Upper lobe of right lung (tissue), 1 donor: ENCODE measurements around the gene ATF7. TPM values are rescaled to one million over a fixed set of nuclear protein-coding genes. Genes with fewer than 3 reads are reported as not detected.
"Not testable (repeated sequence)": the region's sequence is repeated elsewhere in the genome, so short reads cannot be mapped to it uniquely, and the experiment has no call there.

Source experiments
- ATAC-seq: fragments of 200-7000 bp; cut with Tn5 transposase; one replicate; pipeline ENCODE4 v1.9.1; 2020; ENCODE audit warnings: mild to moderate bottlenecking, moderate library complexity
- DNase-seq: peaks from one replicate; pipeline ENCODE4 v3.0.0-alpha.2; 2020
- H3K27ac ChIP-seq: fragments of 200-600 bp; one replicate; pipeline ENCODE4 v1.8.0; 2022
- H3K27me3 ChIP-seq: fragments of 200-600 bp; one replicate; pipeline ENCODE4 v1.8.0; 2022; ENCODE audit warnings: mild to moderate bottlenecking
- H3K36me3 ChIP-seq: fragments of 200-600 bp; one replicate; pipeline ENCODE4 v1.8.0; 2022
- H3K4me1 ChIP-seq: fragments of 200-600 bp; one replicate; pipeline ENCODE4 v1.8.0; 2022
- H3K4me3 ChIP-seq: fragments of 200-600 bp; one replicate; pipeline ENCODE4 v1.8.0; 2022; ENCODE audit warnings: mild to moderate bottlenecking
- H3K9me3 ChIP-seq: fragments of 200-600 bp; one replicate; pipeline ENCODE4 v1.8.0; 2022
- CTCF ChIP-seq: fragments of 200-600 bp; IDR thresholded peaks from one replicate; pipeline ENCODE4 v1.8.0; 2022; ENCODE audit warnings: antibody characterized with exemption
- intact Hi-C: fragments of 100-400 bp; cut with DNase I; formaldehyde crosslinking; loops from one replicate; pipeline ENCODE4 v1.11.0; 2022
- total RNA-seq: library from RNA; stranded (reverse); fragmentation: NEBNext Ultra II Directional; extraction: Animal tissue kit (Norgen Biotek cat#: 25700); gene quantifications from one replicate; pipeline ENCODE4 v1.2.1, GENCODE V29; 2021
- donor health status: DM: no; HTN: yes; CAD: no; lungs with severe emphysema.

ATF7 gene
- total RNA-seq, 1 donor from 2014 or later, result 54.0 TPM

- H3K4me3 ChIP-seq, result no peak overlapping the region
- H3K27me3 ChIP-seq, result no peaks in the 10 kb centered on the region
- DNase-seq (no peak), ATAC-seq (no peak)
- intact Hi-C loops, result no loop called here
- H3K27ac ChIP-seq, result no peak overlapping the region
- TF ChIP-seq CTCF, result no peak
- peaks cover 6% of the 10 kb centered on the region for H3K4me1 ChIP-seq
- no peaks in the 10 kb centered on the region for H3K9me3 ChIP-seq
- no peaks in the 10 kb centered on the region for H3K36me3 ChIP-seq
These were observed 27.4 kb upstream of the ATF7 start for GRCh38 chr12:53653595-53653994.

- Histone ChIP-seq H3K4me1 (no peaks in the 10 kb centered on the region), H3K27me3 (no peaks in the 10 kb centered on the region), H3K9me3 (no peaks in the 10 kb centered on the region), H3K27ac (no peak overlapping the region), H3K36me3 (no peaks in the 10 kb centered on the region), H3K4me3 (no peak overlapping the region)
- no peak for TF ChIP-seq CTCF
- no peak for ATAC-seq
- intact Hi-C loops, result no loop called here
- no peak for DNase-seq
These were observed 26.2 kb upstream of the ATF7 start for GRCh38 chr12:53652366-53652765.

GRCh38 chr12:53651737-53652136 is 25.6 kb upstream of the ATF7 start:
- H3K36me3 ChIP-seq, result no peaks in the 10 kb centered on the region
- DNase-seq (no peak), ATAC-seq (no peak)
- no peak for TF ChIP-seq CTCF
- no peak overlapping the region for H3K4me3 ChIP-seq
- no peaks in the 10 kb centered on the region for H3K27me3 ChIP-seq
- H3K9me3 ChIP-seq, result no peaks in the 10 kb centered on the region
- no peaks in the 10 kb centered on the region for H3K4me1 ChIP-seq
- intact Hi-C loops, result no loop called here
- no peak overlapping the region for H3K27ac ChIP-seq

- H3K4me1 ChIP-seq, ATAC-seq, DNase-seq, H3K4me3 ChIP-seq, H3K27ac ChIP-seq, intact Hi-C loops, H3K36me3 ChIP-seq, H3K27me3 ChIP-seq, H3K9me3 ChIP-seq: not testable (repeated sequence)
These were observed 20.1 kb upstream of the ATF7 start for GRCh38 chr12:53646300-53646699.

GRCh38 chr12:53645165-53645564 is 19.0 kb upstream of the ATF7 start:
- H3K9me3 ChIP-seq, result no peaks in the 10 kb centered on the region
- no peaks in the 10 kb centered on the region for H3K4me1 ChIP-seq
- no peak for TF ChIP-seq CTCF
- no peaks in the 10 kb centered on the region for H3K27me3 ChIP-seq
- DNase-seq, result no peak
- intact Hi-C loops, result no loop called here
- no peak overlapping the region for H3K27ac ChIP-seq
- H3K4me3 ChIP-seq, result no peak overlapping the region
- H3K36me3 ChIP-seq, result no peaks in the 10 kb centered on the region
- ATAC-seq, result no peak

- H3K4me1 ChIP-seq, result no peaks in the 10 kb centered on the region
- H3K9me3 ChIP-seq, result no peaks in the 10 kb centered on the region
- H3K27ac ChIP-seq, result no peak overlapping the region
- no peak for TF ChIP-seq CTCF
- H3K36me3 ChIP-seq, result no peaks in the 10 kb centered on the region
- DNase-seq (no peak), ATAC-seq (no peak)
- intact Hi-C loops, result no loop called here
- H3K27me3 ChIP-seq, result no peaks in the 10 kb centered on the region
- H3K4me3 ChIP-seq, result no peak overlapping the region
These were observed 18.0 kb upstream of the ATF7 start for GRCh38 chr12:53644133-53644532.
